ENCODE data around the gene RIMBP2.

DNA sequence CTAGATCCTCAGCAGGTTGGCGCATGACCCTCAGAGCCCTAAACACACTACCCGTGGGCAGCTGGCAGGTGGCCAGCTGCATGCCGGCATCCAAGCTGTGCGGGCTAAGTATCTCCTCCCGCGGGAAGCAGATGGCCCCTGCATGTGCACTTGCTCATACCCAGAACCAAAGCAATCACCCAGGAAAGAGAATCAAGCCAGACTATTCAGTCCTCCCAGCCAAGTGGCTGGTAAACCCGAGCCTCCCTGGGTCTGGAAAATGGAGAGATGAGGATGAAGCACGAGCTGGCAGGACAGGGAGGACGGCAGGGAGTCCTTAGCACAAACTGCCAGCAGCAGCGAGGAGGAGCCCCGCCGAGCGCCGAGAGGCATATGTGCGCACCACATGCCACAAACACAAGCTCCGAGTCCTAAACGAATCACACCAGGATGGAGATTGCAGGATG is 139.7 kb downstream of the RIMBP2 start:
- TF ChIP-seq, protein P1, sequence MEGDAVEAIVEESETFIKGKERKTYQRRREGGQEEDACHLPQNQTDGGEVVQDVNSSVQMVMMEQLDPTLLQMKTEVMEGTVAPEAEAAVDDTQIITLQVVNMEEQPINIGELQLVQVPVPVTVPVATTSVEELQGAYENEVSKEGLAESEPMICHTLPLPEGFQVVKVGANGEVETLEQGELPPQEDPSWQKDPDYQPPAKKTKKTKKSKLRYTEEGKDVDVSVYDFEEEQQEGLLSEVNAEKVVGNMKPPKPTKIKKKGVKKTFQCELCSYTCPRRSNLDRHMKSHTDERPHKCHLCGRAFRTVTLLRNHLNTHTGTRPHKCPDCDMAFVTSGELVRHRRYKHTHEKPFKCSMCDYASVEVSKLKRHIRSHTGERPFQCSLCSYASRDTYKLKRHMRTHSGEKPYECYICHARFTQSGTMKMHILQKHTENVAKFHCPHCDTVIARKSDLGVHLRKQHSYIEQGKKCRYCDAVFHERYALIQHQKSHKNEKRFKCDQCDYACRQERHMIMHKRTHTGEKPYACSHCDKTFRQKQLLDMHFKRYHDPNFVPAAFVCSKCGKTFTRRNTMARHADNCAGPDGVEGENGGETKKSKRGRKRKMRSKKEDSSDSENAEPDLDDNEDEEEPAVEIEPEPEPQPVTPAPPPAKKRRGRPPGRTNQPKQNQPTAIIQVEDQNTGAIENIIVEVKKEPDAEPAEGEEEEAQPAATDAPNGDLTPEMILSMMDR (IDR thresholded peaks at IDR 0.05; ENCODE audit: low read depth, low read length), result no peak
- no peak for TF ChIP-seq POLR2A (IDR thresholded peaks at IDR 0.05; ENCODE audit: extremely low read depth, insufficient read length)
